Measurements from ENCODE around the gene CAMK2N1.
A peak's percentile ranks its signal among the peaks of the same experiment; 100 is the strongest.

Gene CAMK2N1

GRCh38 chr1:20443703-20444586, 42.1 kb downstream of the CAMK2N1 start:
- DNase-seq (ENCODE audit: low spot score), result no peak

- no peak for DNase-seq (ENCODE audit: low spot score)
These were observed 42.9 kb downstream of the CAMK2N1 start for GRCh38 chr1:20442920-20443625.

- peak; percentile 60 for DNase-seq (ENCODE audit: low spot score)
These were observed 45.2 kb downstream of the CAMK2N1 start for GRCh38 chr1:20440785-20441200.

GRCh38 chr1:20439282-20439681, 46.7 kb downstream of the CAMK2N1 start:
- peak; percentile 50 for DNase-seq (ENCODE audit: low spot score)

GRCh38 chr1:20437640-20438039, 48.4 kb downstream of the CAMK2N1 start:
- DNase-seq (ENCODE audit: low spot score), result no peak

GRCh38 chr1:20432891-20433290, 53.1 kb downstream of the CAMK2N1 start:
- no peak for DNase-seq (ENCODE audit: low spot score)
